GM18909 (cell line): ENCODE data around the gene RFX2.

ENCODE experiments used
- ATAC-seq: cut with Tn5 transposase; IDR thresholded peaks from one replicate; pipeline ENCODE4 v1.9.1; 2021; ENCODE audit warnings: mild to moderate bottlenecking; ENCODE audit not compliant: unreplicated experiment, poor library complexity

Gene RFX2

DNA sequence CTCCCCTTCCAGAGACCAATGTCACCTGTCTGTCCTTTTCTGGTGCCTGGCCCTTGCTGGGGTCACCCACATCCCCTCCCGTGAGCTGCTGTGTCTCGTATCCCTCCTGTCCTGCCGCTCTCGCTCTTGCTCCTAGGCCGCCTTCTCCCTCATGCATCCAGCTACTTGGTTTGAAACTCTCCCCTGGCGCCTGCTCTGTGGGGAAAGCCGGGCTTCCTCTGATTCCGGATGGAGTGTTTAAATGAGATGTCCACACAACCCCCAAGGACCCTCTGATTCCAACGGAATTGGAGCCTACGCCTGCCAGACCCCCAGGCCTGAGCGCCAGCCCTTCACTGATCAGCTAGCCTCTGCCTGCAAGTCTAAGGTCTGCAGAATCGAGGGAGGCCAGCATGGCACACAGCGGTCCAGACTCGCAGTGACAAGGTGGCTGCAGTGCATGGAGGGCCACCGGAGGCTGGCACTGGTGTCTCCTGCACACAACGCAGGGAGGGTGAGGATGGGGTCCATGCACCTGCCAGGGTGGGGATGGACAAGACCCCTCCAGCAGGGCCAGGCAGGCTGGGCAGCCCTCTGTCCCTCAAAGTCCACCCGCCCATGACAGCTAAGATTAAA, 47.2 kb downstream of the RFX2 start:
- no peak for ATAC-seq

DNA sequence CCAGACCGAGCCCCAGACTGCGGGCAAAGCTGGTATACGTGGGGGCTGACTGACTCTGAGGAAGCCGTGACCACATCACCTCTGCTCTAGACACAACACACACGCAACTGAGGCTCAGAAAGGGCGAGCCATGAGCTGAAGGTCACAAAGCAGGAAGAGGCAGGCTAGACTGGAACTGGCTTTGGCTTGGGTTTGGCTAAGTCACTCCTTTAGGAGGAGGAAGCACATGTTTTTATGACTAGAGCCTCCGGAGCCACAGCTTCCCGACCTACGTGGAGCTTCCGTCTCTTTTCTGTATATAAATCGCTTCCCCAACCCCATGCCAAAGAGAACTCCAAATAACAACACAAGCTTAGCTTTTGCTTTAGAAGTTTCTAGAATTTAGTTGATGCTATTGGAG, 48.0 kb downstream of the RFX2 start:
- ATAC-seq = no peak

DNA sequence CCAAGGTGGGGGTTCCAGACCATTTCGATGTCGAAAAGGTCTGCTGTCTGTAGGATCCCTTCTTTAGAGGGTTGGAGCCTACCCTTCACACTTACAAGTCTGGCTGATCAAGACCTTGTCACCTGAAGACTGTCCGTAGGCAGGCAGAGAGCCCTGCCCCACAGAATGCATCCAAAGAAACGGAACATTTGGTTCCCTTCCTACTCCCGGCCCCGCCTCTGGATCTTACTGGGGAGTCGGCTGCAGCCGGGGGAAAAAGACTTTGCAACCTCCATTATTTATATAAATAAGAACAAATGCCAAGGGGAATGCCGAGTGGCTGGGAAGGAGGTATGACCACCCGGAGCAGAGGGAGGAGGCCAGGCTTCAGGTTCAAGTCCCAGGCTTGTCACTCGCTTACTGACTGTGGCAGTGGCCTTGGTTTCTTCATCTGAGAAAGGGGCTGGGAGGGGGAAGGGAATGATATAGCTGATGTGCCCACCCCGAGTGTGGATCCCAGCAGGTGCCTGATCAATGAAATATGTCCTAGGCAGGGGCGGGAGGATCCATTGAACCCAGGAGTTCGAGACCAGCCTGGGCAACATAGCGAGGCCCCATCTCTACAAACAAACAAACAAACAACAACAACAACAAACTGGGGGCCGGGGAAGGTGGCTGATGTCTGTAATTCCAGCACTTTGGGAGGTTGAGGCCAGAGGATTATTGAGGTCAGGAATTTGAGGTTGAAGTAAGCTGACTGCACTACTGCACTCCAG, 48.7 kb downstream of the RFX2 start:
- no peak for ATAC-seq

DNA sequence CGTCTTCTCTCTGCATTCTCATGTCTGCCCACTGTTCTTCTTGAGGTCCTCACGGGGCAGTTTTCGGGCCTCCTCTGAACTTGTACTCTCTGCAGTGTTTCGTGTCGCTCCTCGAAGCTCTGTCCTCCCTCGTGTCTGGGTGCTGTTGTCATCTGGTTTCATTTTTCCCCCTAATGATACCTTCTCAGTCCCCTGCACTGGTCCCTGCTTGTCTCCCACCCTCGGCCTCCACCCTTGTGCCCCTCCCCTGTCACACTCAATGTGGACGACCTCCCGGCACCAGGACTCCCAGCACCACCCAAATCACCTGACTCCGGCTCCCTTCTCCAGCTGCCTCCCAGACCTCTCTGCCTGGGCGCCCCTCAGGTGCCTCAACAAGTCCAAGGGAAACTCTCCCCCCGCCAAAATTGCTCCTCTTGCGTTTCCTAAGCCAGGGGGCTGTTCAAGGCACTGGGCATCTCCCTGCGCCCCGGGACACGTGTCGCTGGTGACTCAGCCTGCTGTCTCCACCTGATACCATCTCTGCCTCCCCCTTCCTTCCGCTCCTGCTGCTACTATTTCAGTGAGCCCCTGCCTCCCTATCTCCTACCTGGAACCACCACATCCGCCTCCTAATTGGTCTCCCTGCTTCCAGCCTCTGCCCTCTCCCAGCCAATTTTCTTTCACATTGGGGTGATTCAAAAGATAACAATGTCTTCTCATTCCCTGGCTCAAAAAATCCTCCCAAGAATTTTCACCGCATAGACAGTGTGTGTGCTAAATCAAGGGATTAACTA, 49.5 kb downstream of the RFX2 start:
- no peak for ATAC-seq

DNA sequence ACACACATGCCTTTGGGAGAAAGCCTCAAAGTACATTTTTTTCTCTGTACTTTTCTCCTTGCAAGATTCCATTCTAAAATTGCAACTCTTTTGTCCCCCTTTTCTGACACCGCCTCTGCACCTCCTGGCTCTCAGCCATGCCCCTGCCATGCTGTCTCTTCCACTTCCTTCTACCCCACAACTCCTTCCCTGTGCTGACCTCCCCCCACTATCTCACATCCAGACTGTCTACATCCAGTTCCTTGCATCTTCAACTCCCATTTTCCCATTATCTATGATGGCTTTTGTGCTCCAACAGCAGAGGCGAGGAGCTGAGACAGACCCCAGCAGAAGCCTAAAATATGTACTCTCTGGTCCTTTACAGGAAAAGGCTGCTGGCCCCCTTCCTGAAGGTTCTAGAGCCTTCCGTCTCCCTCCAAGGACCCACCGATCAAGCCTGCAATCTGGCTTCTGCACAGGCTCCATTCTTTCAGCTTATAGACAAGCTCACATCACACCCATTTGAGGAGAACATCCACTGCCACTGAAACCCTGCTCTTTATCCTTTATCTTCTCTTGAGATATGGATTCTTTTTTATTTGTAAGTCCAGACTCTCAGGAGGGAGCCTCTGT, 50.2 kb downstream of the RFX2 start:
- no peak for ATAC-seq

DNA sequence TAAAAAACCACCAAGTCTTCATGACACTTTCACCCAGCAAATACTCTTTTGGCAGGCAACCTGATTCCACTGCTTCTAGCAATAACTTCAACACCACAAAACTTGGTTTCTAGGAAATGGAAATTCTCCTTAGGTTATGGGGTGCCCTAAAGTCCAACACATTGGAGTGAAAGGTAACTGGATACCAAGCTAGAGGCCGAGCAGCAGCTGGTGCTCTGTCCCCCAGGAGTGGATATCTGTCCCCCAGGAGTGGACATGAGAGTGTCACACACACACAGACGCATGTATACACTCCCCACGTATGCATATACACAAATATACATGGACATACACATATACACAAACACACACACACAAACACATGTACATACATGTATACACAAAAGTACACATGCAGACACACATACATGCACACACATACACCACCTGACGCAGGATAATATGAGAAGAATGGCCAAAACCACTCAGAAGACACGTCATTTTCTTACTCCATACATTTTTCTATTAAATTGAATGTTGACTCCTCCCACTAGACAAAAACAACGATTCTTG, 50.8 kb downstream of the RFX2 start:
- no peak for ATAC-seq

DNA sequence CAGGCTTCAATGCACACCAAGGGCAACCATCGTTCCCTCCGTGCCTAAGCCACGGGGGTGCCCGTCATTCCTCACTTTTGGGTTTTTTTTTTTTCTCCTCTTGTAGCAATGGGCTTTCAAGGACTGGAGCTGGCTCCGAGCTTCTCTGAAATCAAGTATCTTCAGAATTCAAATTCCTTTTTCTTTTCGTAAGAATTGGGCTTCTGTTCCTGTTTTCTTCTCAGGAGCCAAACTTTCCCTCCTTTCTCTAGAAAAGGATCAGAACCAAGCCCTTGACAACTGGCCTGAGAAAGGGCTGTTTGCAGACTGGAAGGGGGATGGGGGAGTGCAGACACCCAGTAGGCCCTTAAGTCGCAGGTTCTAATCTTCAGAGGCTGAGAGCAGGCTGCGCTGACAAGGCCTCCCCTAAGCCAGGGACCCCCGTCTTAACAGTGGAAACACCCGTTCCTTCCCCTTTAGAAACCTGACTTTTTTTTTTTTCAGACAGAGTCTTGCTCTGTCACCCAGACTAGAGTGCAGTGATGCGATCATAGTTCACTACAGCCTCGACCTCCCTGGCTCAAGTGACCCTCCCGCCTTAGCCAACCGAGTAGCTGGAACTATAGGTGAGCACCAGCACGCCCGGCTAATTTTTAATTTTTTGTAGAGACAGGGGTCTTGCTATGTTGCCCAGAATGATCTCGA, 51.6 kb downstream of the RFX2 start:
- ATAC-seq = no peak

DNA sequence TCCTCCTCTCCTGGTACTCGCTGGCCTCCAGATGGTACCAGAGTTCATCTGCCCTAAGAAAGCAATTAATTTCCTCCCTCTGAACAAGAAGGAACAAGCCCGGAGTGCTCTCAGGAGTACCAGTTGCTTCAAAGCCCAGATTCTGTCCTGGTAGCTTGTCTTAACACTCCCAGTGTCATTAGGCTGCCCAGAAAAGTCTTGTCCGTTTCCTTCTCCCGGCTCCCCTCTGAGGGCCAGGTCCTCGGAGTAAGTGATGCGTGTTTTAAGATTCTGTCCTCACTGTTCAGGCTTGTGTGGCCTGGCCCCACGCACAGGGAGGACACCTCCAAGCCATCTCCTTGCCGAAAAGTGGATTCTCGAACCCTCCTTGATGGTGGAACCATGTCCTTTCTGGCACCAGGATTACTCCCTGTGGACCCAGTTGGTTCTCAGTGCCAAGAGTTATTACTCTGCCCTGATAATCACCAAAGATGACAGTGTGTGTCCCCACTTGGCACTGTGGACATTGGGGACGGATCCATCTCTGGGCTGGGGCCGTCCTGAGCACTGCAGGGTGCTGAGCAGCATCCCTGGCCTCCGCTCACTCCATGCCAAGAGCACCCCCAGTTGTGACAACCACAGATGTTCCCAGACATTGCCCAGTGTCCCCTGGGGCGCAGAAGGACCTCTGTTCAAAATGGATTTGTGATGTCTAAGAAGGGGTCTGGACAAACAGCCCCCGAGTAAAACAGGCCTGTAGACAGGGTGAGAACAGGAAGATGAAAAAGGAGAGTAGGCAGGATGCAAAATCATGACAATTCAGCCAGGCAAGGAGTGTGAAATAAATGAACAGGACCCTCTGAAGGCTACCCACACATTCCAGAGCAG, 52.4 kb downstream of the RFX2 start:
- no peak for ATAC-seq

DNA sequence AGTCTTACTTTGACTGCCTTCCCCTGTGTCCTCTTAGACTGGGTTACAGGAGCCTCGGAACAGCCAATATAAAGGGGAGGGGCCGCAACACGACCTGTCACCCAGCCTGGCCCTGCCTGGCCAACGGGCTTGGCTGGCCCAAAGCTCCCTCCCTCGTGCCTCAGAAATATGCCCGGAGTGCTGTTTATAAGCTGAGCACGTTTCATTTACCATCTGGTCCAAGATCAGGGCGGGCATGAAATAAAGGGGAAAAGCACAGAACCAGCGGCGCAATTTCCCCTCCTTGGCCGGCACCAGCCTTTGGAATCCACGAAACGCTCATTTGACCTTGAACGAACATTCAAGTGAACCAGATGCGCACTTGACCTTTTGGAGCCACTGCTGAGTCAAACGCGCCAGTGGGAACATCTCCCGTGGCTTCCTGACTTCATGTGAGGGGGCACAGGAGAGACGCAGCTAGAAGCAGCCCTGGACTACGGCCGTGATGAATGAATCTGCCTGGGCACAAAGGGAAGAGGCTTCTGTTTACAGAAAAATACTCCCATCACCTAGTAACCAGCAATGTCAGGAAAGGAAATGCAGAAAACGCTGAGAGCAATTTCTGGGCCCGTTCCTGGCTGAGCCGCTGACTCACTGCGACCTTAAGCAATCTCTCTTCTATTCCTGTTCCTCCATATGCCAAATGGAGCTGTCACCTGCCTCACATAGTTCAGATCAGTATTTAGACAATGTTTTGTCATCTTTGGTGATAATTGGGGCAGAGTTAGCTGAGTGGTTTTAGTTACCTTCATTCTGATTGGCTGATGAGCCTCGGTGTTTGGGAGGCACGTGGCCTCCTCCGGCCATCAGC, 53.3 kb downstream of the RFX2 start:
- ATAC-seq = no peak

DNA sequence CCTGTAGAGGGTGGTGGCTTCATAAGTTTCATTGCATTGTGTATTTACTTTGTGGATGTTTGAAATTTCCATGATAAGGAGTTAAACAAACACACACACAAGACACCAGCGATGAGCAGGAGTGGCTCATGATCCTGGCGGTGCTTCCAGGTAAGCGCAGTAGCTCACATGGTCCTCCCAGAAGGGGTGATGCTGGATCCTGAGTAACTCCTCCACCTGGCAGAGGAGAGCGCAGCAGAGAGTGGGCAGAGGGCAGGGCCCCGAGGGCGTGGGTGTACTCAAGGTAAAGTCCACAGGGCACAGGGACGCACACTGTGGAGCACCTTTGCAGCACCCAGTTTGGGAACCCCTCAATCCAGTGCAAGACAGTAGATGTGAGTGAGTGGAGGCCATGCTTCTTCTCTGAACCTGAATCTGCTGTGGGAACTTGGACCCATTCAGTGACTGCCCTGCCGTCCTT, 54.0 kb downstream of the RFX2 start:
- ATAC-seq = no peak

DNA sequence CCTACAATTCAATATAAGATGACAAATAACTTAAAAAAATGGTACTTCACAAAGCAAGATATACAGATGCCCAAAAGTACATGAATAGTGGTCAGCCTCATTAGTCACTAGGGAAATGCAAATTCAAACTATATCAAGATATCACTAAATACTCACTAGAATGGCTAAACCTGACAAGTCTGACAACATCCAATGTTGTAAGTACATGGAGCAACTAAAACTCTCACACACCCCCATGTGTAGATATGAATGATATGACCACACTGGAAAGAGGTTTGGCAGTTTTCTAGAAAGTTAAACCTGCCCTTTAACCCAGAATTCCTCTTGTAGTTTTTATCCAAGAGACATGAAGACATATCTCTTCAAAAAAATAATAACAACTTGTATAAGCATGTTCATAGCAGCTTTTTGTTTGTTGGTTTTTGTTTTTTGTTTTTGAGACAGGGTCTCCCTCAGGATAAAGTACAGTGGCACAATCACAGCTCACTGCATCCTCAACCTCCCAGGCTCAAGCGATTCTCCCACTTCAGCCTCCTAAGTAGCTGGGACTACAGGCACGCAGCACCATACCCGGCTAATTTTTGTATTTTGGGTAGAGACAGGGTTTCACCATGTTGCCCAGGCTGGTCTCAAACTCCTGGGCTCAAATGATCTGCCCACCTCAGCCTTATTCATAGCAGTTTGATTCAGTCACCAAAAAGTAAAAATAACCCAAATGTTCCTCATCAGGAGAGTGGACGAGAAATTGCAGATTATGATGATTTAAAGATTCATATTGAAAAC, 55.1 kb downstream of the RFX2 start:
- no peak for ATAC-seq

DNA sequence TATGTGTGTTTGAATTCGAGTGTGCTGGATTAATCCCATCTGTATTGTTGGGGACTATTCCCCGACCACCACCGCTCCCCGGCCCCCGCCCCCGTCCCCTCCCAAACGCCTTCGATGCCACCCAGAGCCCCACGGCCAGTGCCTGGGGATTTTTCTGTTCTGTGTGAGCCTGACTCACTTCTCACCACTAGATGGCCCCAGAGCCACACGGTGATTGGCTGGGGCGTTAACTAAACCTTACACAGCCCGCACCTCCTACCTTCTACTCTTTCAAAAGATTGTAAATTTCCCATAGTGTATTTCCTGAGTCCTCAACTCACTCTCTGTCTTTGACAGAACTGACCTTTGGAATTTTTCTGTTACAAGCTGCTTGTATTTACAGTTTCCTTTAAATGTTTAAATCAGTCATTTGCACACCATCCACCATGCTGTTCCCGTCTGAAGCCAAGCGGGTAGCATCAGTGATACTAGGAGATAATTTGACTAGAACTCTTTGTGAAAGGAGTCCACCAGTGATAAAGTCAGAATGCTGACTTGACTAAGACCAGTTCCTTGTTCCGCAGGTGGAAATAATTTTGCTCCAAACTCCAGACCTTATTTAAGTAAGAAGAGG, 61.4 kb downstream of the RFX2 start:
- ATAC-seq = no peak

DNA sequence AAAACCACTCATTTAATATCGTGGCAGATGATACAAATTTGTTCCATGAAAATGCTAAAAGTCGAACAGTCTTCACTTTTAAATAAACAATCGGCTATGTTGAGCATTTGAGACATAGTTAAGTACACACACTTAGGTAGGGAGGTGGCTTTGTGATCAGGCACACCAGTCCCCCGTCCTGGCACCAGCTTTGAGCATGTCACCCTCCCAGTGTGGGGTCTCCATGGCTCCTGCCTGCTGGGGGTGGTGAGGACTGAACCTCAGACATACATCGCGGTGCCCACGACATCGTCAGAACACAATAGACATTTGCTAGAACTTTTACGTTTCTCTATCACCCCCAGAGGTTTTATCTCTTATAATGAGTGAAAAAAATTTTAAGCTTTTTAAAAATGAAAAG, 62.0 kb downstream of the RFX2 start:
- ATAC-seq = no peak

DNA sequence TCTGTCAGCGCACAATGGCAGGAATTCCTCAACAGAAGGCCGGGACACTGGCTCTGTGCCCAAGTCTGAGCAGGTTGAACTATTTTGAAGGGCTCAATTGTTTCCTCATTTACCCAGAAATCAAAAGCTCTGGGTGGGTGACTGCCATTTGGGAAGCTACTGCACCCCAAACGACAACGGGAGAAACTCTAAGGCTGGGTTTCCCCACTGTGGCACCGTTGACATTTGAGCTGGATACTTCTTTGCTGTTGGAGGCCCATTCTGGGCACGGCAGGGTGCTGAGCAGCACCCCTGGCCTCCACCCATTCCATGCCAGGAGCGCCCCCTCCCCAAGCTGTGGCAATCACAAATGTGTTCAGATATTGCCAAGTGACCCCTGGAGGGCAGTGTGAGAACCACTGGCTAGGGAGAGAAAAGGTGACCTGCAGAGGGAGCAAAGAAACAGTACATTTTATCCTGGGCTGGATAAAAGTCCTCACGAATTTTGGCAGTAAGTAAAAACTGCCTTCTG, 62.5 kb downstream of the RFX2 start:
- ATAC-seq = no peak

DNA sequence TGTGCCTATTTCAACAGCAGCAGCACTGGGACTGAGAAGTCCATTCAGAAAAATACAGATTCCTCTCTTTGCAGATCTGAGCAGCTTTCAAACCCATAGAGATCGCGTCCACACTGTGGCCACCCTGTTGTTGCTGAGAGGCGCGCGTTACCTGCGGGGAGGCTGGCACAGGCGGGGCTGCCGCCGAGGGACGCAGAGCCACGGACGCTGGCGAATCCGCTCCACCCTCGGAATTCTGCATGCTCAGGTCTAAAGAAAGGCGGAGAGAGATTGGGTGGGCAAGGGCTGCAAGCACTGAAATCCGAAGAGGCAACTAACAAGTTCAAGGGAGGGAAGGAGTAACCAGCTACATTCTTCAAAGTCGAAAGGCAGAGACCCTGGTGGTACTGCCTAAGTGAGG, 63.0 kb downstream of the RFX2 start:
- no peak for ATAC-seq

DNA sequence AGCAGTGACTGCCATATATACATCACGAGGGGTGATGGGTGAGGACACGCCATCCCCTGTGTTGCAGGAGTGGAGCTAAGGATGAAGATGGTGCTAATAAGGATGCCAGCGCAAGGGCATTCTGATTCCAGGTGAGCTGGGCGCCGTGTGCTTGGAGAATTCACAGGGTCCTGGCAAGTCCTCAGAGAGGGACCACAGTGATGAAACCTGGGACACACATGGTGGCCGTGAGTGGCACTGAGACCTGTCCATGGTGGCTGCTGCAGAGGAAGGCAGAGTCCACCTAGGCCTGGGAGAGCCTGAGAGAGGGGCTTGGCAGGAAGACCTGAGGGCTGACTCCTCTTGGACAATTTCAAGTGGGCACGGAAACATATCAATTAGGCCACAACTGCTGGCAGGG, 65.2 kb downstream of the RFX2 start:
- ATAC-seq = no peak
